ENCODE data around the gene ZSCAN2. TPM values are rescaled to one million over a fixed set of nuclear protein-coding genes. Genes with fewer than 3 reads are reported as not detected.

The ZSCAN2 gene
- total and polyA plus RNA-seq, 2 of the 8 experiments (the other 6 are each of a cell fraction or from before 2014, with no cell fraction given), result 23.6 to 52.4 TPM

DNA sequence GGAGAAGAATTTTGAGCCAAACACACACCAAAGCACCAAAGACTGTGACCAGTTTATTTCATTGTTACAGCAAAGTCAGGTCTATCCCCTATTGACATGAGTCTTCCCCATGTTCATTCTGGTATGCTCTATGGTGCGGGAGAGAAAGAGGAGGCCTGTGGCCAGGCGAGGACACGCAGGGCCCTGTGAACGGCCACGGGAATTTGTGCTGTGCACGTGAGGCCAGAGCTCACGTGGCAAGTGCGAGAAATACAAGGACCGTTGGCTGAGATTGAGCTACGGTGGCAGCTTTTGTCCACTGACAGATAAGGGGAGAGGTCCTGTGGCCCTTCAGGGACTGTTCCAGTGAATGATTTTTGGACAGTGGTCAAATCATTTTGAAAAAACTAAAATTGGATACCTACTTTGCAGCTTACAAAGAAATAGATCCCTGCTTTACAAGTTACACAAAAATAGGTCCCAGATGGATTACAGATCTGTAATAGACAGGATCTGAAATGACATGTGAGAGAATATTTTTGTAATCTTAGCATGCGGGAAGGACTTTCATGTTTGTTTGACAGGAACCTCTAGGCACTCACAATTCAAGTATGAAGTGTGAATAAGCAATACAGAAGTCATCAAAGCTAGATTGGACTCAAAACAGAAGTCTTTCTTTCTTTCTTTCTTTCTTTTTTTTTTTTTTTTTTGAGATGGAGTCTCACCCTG is 9.2 kb downstream of the ZSCAN2 start:
- ChIA-PET CTCF (ENCODE audit: partially characterized antibody) (interaction anchor here (0.9 to 2.5 kb wide), 8 partner anchors 9 to 28 kb away, joined by 3 to 21 read pairs (median 8); partner anchors contain the start of gene ZSCAN2), POLR2A (ENCODE audit: partially characterized antibody) (interaction anchor here (0.9 to 10.6 kb wide), 8 partner anchors 7 to 39 kb away, joined by 3 to 176 read pairs (median 6); partner anchors contain the start of gene ZSCAN2)
- no peak overlapping the region for H2AK5ac ChIP-seq (ENCODE audit: low read depth, low read length)
- no peaks in the 10 kb centered on the region for H3K27me3 ChIP-seq (replicated peaks in 1 of 4; ENCODE audit: control insufficient read depth in 3 of 4, extremely low read depth in 1 of 4, insufficient read depth in 3 of 4, low read length in 3 of 4)
- H4K8ac ChIP-seq (ENCODE audit: extremely low read depth, insufficient read depth, low read length), result no peak overlapping the region
- H2BK12ac ChIP-seq (ENCODE audit: low read depth, low read length), result no peak overlapping the region
- H3K23ac ChIP-seq (ENCODE audit: insufficient read length), result no peak overlapping the region
- no peak overlapping the region for H3K14ac ChIP-seq (ENCODE audit: insufficient read length)
- H3K4me2 ChIP-seq (ENCODE audit: insufficient read depth in 1 of 2, low read depth in 2 of 2, low read length in 2 of 2), result no peak overlapping the region; a peak in 1 of 4 replicates
- no peak overlapping the region for H3K4me3 ChIP-seq (ENCODE audit: extremely low read depth in 1 of 4, insufficient read depth in 2 of 4, low read depth in 3 of 4, low read length in 4 of 4)
- FAIRE-seq (no peak), DNase-seq (ENCODE audit: low read depth in 1 of 2, low spot score in 2 of 2) (no peak)
- H3K27ac ChIP-seq (ENCODE audit: low read depth, low read length), result no peak overlapping the region
- TF ChIP-seq SIN3A (conservative IDR thresholded peaks at IDR 0.05 in 1 of 2, IDR thresholded peaks at IDR 0.05 in 1 of 2; ENCODE audit: low read depth in 1 of 2, low read length in 2 of 2) (no peak), NRF1 (IDR thresholded peaks at IDR 0.05; ENCODE audit: low read depth, low read length) (no peak), SIRT6 (IDR thresholded peaks at IDR 0.05; ENCODE audit: low read length) (no peak)
- no peak overlapping the region for H3K9ac ChIP-seq (replicated peaks in 1 of 4; ENCODE audit: extremely low read depth in 1 of 4, low read depth in 3 of 4, low read length in 3 of 4)
- peaks cover 23 to 32% of the 10 kb centered on the region in 2 experiments for H4K20me1 ChIP-seq (replicated peaks in 1 of 2; ENCODE audit: control insufficient read depth in 1 of 2, insufficient read depth in 2 of 2, low read length in 2 of 2)
- no peaks in the 10 kb centered on the region for H3K9me3 ChIP-seq (ENCODE audit: insufficient read depth in 2 of 2, low read depth in 1 of 2, low read length in 1 of 2)
- peaks cover 2 to 20% (median 15%) of the 10 kb centered on the region in 4 experiments; a peak in 6 of 7 replicates for H3K4me1 ChIP-seq (replicated peaks in 1 of 4; ENCODE audit: control insufficient read depth in 3 of 4, insufficient read depth in 4 of 4, low read length in 3 of 4)
- H3K4ac ChIP-seq (replicated peaks; ENCODE audit: insufficient read length, low read depth, low read length), result no peak overlapping the region
- peaks cover 0 to 20% (median 11%) of the 10 kb centered on the region in 4 experiments; a peak in 5 of 8 replicates for H3K36me3 ChIP-seq (ENCODE audit: control insufficient read depth in 2 of 4, insufficient read depth in 4 of 4, low read length in 3 of 4)
- 92% methylated on average over 11 of the region's 11 CpGs; no CpG with 5 or more reads in 1 of the 2 experiments for WGBS, 2 experiments (ENCODE audit: extremely low coverage in 1 of 2, insufficient coverage in 1 of 2, insufficient read length in 1 of 2, insufficient replicate concordance in 2 of 2, low coverage in 1 of 2, low lambda C conversion rate in 2 of 2, missing lambda C conversion rate in 1 of 2)
- no peak overlapping the region for H2BK120ac ChIP-seq (replicated peaks; ENCODE audit: low read depth, low read length)
- H3K23me2 ChIP-seq (ENCODE audit: low read depth, low read length), result peaks cover 4% of the 10 kb centered on the region; the same call in 1 of the 2 replicates
- peaks cover 32 to 95% of the 10 kb centered on the region in 2 experiments for H3K79me2 ChIP-seq (ENCODE audit: control insufficient read depth in 1 of 2, insufficient read depth in 2 of 2, low read length in 2 of 2)
- H2BK5ac ChIP-seq (ENCODE audit: low read depth, low read length), result 0 out of 2 replicates have a peak overlapping the region, but pooled peaks have one; percentile 45
- H3K56ac ChIP-seq (replicated peaks; ENCODE audit: insufficient read length, low read depth, low read length), result no peak overlapping the region
- no peak overlapping the region for H4K5ac ChIP-seq (ENCODE audit: insufficient read length, low read depth, low read length)
- H3K79me1 ChIP-seq (ENCODE audit: low read depth, low read length), result peaks cover 10% of the 10 kb centered on the region
- no peak overlapping the region for H2BK20ac ChIP-seq (ENCODE audit: low read length)
- no peak overlapping the region for H2AFZ ChIP-seq (ENCODE audit: low read length)
- no peak overlapping the region for H4K91ac ChIP-seq (replicated peaks; ENCODE audit: insufficient read length, low read length)
- H3K18ac ChIP-seq (ENCODE audit: extremely low read depth, low read length), result no peak overlapping the region; the same call in 1 of the 2 replicates
- H2BK15ac ChIP-seq (ENCODE audit: low read length), result no peak overlapping the region

All from H1 (cell line).